ENCODE results near the gene RTTN.
"Not testable (repeated sequence)": the region's sequence is repeated elsewhere in the genome, so short reads cannot be mapped to it uniquely, and the experiment has no call there.

RTTN gene

DNA sequence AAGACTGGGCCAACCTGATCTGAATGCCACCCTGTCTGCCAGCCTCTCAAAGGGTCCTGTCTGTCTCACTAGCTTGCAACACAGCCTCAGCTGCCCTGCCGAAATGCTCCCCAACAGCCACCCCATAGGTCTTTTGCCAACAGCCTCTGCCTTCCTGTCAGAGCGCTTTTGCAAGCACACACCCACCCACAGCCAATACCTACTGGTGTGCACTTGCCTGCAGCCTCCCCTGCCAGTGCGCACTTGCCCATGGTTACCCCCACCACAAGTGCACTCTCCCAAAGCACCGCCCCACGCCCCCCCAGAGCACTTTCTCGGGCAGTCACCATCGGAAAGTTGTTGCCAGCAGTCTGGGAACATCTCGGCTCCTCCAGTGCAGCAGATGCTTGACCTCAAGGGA lies 48.6 kb downstream of the RTTN start:
- DNase-seq (ENCODE audit: low read depth, low spot score), result no peak

DNA sequence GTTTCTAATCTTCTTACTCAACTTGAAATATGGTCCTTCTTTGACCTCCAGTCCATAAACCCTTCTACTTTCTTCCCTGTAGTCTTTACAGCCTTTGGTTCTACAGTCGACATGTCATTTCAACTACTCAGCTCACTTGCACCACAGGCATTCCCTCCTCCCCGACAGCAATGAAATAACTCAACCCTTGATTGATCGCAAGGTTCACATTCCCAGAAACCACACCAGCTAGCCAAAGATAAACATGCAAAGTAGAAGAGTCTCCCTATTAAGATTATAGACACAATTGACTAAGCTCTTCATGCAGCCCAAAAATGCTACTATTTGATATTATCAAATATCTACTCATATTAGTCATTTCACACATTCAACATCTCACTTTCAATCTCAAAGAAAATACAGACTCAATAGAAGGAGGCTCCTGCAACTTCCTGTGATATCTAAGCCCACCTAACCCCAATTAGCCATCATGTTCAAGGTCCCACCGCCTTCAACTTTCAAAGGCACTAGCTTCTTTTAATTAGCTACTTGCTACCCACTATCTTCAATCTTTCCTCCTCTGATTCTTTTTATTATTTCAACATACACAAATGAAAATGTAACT lies 50.8 kb downstream of the RTTN start:
- peak; percentile 92 for DNase-seq (ENCODE audit: low read depth, low spot score)

DNA sequence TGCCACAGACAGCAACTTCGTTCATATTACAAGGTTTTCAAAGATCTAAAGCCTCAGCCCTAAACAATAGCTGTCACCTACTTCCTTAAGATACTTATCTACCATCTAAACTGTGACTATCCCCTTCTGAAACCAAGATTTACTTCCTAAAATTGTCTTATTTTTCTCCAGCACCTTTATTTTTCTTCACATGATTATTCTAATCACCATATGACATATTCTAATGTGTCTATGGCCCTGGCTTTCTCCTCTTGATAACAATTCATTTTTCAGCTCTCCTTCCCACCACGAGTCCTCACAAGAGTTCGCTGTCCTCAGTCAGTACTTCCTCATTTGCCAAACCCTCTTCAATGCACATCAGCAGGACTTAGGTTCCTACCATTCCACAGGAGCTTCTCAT lies 53.9 kb downstream of the RTTN start:
- no peak for DNase-seq (ENCODE audit: low read depth, low spot score)

DNA sequence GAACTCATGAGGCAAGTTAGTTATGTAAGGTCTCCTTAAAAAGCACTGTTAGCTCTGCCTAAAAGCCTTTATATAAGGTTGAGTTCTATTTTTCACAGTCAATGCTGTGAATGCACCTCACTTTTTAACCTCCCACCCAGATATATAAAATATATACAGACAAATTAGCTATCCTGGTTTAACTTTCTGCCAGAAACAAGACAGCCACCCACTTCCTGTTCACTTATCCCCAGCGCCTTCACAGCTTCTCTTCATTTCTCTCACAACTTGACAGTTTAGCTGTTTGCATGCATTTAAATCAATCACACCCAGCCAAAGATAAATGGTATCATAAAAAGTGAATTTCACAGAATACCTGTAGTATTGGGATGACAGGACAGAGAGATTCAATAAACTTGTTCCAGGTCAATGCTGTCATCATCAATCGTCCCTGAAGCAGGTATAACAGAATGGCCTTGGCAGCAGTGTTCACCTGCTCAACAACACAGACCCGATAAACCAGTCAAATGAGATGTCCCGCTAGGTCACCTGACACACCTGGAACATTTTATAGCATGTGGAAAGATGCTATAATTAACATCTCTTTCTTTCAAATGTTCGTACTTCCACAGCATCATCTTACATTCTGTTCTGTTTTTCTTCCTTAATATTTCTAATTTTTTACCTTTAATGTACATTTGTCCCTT lies 55.7 kb downstream of the RTTN start:
- DNase-seq (ENCODE audit: low read depth, low spot score), result no peak

DNA sequence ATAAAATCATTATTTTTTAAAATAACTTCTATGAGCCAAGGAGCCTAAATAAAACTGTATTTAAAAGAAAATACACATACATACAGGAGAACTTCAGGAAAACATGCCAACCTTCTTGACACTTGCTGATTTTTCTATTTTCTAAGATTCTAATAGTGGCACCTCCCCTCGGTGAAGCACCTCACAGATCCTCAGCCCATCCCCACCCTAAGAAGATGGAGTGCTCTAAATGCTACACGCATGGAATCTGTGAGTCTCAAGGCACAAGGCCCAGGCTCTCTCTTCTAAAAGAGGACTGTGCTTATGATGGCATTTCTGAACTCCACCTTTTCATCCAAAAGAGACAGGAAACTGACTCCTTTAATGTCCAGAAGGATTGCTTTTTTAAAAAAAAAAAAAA lies 56.3 kb downstream of the RTTN start:
- DNase-seq (ENCODE audit: low read depth, low spot score), result no peak

DNA sequence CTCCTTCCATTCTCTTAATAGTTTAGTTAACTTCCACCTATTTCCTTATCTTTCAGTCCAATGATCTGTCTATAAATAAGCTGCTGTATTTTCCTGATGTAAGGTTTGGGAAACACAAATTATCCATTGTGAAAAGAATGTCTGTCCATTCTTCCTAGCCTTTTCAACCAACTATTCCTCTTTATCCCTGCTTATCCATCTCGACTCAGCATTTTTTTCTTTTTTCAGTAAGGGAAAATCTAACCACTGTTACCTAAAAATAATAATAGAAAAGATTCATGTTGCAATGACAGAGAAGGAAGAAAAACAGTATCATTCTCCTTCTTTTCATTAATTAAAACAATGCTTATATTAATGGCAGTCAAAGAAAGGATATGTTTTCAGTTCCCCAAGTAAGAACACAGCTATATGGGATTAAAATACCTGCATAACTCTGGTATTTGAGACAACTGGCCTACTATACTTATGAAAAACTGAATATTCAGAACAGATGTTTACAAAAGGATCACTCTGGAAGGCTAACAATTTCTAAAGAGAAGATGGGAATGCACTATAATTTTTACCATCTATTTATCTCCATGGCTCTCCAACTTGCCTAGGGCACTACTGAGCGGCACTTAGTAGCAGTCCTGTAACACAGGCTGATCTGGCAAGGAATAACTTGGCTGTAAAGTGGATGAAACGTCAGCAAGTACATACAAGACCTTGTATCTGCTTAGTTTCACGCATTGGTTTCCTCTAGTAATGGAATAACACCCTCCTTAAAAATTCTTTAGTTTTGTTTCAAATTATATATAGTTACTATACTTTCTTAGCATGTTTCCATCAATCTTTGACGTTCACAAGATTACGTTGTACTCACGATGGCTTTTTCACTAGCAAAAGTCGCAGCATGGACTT lies 57.2 kb downstream of the RTTN start:
- no peak for DNase-seq (ENCODE audit: low read depth, low spot score)

DNA sequence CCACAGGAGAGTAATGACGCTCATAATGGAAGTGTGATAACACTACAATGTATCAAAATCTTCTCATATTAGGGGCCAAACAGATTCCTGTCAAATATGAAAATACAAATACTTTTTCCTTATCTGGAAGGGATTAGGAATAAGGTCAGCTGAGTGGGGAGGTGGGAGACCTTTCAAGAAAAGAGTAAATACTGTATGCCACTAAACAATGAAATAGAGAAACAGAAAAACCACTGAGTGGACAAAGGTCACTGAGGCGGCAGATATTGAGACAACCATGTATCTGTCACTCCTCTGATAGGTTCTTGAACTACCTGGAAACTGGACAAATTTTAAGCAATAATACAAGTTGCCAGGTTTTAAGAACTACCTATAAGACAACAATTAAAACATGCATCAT lies 59.3 kb downstream of the RTTN start:
- no peak for DNase-seq (ENCODE audit: low read depth, low spot score)

DNA sequence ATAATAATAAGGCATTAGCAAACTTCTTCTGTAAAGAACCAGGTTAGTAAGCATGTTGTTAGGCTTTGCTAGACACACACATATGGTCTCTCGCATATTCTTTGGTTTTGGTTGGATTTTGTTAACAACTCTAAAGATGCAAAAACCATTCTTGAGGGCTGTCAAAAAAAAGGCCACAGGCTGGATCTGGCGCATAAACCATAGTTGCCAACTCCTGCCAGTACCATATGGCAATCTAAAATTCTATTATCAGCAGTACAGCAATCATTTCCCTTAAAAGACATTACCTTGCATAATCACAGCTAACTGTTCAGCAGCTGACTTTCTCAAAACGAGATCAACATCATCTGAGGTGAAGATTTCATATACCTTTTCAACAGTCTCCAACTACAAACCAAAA lies 63.5 kb downstream of the RTTN start:
- no peak for DNase-seq (ENCODE audit: low read depth, low spot score)

DNA sequence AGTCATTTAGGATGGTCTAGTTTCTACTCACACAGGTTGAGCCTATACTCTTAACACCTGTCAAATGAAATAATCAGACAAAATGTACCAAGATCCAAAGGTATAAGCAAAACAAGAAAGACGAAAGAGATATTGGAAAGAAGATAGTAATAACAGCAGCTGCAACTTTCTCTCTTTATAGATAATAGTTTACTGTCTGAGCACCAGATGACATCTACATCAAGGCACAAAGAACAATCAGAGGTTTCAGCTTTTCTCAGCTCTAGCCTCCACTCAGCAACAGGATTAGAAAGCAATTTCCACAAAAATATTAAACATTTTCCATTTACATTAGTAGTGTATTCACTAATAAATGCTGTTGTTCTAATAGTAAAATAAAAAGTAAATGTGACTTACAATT lies 66.3 kb downstream of the RTTN start:
- DNase-seq (ENCODE audit: low read depth, low spot score), result no peak

DNA sequence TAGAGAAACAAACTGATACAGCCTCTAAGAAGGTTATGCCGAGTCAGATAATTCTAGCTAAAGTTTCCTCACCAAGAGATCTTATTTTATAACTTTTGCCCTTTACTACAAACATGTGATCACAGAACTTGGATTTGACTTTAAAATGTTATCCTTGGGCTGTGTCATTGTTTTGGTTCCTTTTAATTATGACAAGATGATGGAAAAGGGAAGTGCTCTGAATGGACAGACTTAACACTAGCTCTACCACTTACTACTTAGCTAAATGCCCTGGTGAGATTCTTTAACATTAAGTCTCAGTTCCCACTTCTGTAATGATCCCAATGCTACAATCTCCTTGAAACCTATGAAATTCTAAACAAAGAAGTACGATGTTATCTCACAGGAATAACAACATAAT lies 69.9 kb downstream of the RTTN start:
- no peak for DNase-seq (ENCODE audit: low read depth, low spot score)

DNA sequence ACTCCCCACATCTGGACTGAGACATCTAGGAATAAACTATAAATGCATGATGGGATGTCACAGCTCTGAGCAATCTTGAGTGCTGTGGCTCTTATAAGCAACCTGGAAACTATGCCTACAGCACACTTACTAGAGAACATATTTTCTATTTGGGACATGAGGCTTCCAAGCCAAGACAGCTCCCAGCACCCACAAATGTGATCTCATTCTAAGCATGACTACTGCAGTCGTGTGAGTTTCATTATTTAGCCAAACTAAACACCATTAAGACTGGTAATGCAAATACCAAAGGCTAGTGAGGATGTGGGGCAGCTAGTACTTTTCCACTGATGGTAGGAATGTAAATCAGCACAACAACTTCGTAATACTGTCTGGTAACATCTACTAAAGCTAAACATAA lies 72.5 kb downstream of the RTTN start:
- peak; percentile 92 for DNase-seq (ENCODE audit: low read depth, low spot score)

DNA sequence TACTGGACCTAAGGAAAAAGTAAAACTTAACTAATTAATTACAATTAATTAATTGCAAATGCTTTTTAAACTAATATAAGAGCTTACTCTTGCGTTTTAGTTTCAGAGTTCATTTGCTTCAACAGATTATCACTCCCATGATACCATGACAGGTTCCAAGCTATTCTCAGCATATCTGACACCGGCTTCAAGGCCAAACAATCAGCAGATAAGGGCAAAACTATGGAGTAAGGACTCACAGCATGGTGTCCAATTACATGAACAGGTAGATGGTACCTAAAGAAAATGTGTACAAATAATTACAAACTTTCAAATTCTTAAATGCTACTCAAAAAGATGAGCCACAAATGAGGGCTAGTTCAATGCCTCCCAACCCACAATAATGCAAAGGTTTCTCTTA lies 77.2 kb downstream of the RTTN start:
- no peak for DNase-seq (ENCODE audit: low read depth, low spot score)

DNA sequence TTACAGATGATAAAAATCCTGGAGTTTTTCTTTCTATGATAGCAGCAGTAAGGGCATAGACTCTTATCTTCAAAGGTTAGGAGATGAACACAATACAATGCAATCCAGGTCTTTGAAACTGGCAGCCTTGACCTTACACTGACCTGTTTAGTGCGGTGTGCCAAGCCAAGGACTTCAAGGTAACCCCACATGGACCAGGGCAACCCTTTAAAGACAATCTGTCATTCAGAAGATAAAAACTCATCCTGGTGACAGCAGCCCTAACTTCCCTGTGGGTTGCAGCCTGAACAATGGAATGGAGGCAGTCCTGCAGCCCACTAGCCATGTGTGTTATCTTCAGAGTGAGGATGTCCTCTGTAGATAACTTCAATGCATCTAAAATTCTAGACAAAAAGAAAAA lies 78.1 kb downstream of the RTTN start:
- no peak for DNase-seq (ENCODE audit: low read depth, low spot score)

DNA sequence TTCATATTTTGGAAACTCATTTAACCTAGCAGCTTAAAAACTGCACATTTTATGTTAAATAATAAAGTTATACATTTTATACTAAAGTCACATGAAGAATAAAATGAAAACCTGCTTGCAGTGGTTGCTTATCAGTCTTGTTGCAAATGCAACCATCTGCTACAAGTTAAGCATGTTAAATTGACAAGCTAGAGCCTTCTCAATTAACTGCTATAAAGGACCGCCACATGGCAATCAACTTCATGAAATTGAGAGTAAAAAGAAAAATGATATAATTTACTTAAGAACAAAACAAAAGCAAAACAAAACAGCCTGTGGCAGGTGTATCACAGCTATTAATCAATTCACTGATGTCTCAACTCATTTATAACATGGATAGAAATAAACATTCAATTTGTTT lies 78.7 kb downstream of the RTTN start:
- DNase-seq (ENCODE audit: low read depth, low spot score), result no peak

DNA sequence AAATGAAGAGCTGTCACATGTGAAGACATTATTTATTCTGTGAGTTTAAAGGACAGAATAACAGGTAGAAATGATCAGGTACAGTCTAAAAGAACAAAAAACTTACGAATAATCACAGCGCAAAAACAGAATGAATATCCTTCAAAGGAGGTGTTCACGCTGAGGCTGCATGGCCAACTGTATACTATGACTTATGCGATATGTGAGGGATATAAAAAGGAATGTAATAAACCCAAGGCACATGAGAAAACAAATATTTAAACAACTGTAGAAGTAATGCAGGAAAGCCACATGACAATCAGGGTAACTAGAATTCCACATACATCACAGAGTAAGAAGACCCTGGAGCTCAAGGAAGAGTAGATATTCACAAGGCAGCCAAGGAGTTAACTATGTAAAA lies 81.3 kb downstream of the RTTN start:
- DNase-seq (ENCODE audit: low read depth, low spot score), result no peak

DNA sequence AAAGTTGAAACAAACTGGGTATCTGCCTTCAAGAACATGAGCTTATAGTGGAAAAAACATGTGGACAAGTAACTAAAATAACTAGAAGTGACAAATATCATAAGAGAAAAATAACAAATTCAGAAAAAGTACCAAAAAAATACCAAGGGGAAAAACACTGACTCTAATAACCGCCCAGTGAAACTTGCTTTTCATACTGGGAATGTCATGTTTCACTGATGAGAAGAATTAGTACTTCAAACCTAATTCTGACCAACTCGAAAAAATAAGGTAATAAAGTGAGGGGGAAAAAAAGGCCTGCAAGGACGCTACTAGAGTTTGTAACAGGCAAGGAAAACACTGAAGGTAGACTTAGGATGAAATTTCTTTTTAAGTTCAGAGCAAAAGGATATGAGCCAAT lies 83.6 kb downstream of the RTTN start:
- no peak for DNase-seq (ENCODE audit: low read depth, low spot score)

DNA sequence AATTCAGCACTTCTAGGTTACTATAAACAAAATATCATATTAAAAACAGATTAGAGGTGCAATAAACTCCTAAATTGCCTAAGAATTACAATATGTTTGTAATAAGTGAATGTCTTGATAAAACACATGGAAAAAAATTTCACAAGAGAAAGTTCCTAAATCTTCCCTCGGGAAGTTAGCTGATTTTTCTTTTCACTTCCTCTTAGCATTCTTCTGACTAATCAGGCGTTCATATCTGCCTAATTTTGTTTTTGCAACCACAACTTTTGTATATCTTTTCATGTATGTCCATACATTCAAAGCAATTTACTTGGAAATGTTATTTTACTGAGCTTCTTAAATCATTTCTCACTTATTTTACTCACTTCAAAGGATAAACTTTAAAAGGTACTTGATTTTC lies 88.5 kb downstream of the RTTN start:
- DNase-seq (ENCODE audit: low read depth, low spot score), result no peak

DNA sequence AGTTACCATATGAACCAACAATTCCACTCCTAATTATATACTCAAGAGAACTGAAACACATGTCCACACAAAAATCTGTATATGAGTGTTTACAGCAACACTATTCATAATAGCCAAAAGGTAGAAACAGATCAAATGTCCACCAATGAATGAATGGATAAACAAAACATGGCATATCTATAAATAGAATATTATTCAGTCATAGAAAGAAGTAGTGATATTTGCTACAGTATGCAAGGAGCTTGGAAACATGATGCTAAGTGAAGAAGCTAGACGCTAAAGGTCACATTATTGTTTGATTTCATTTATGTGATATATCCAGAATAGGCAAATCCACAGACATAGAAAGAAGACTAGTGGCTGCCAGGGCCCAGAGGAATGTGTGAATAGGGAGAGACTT lies 92.0 kb downstream of the RTTN start:
- DNase-seq (ENCODE audit: low read depth, low spot score), result no peak

DNA sequence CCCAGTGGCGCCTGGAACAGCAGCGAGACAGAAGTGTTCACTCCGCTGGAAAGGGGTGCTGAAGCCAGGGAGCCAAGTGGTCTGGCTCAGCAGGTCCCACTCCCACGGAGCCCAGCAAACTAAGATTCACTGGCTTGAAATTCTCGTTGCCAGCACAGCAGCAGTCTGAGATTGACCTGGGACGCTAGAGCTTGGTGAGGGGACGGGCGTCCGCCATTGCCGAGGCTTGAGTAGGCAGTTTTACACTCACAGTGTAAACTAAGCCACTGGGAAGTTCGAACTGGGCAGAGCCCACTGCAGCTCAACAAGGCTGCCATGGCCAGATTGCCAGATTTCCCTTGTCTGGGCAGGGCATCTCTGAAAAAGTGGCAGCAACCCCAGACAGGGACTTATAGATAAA lies 94.8 kb downstream of the RTTN start:
- DNase-seq (ENCODE audit: low read depth, low spot score), result no peak

DNA sequence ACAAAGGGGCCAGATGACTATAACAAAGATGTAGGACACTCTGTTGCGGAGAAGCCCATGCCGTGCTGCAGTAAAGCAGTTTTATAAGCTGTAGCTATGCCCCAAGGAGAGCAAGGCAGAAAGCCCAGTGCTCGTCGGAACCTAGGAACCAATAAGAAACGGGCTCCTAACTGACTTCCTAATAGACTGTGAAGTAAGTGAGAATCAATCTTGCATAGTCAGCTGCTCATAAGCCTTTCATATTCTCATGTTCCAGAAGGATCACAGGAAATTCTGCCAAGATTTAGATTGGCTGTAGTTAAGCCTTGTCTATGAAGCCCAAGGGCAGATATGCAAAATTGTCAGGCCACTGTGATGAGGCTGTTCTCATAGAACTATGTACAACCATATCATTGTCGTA lies 98.4 kb downstream of the RTTN start:
- DNase-seq (ENCODE audit: low read depth, low spot score), result peak; percentile 2

DNA sequence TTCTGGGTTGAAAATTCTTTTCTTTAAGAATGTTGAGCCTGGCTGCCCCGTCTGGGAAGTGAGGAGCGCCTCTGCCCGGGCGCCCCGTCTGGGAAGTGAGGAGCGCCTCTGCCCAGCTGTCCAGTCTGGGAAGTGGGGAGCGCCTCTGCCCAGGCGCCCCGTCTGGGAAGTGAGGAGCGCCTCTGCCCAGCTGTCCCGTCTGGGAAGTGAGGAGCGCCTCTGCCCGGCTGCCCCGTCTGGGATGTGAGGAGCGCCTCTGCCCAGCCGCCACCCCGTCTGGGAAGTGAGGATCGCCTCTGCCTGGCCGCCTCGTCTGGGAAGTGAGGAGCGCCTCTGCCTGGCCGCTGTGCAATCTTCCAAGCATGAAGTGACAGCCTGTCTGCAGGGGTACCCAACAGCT lies 102.6 kb downstream of the RTTN start:
- DNase-seq (ENCODE audit: low read depth, low spot score), result not testable (repeated sequence)

DNA sequence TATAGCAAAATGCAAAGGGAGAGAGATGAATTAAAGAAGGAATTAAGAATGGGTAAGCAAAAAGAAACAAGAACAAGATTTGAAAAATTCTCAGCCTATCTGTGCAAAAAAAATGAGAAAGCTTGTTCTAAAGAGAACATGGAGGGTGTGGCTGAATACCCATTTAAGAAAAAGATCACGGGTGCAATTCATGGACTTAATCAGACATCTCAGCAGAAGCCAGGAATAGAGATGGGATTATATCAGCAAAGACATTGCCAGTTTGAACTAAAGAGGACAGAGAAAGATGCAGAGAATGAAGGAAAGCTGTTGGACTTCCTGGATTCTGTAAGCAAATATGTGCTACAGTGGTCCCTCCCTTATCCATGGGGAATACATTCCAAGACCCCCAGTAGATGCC lies 115.6 kb downstream of the RTTN start:
- DNase-seq (ENCODE audit: low read depth, low spot score), result no peak

DNA sequence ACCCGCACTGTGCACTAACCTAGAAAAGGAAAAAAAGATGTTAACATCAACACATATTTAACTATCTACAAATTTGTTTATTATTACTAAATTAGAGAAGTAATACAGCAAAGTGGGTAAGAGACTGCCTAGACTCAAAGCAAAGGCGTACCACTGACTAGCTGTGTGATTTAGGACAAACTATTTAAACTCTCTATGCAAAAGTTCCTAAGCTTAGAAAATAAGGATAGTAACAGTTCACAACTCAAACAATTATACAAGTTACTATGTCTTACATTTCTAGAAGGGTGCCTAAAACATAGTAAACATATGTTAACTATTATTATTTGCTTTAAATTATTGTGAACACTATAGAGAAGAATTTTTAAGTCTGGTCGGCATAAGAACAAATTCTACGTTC lies 119.4 kb downstream of the RTTN start:
- no peak for DNase-seq (ENCODE audit: low read depth, low spot score)
